Endodermal cell (in vitro differentiated cells): ENCODE results near the gene NPSR1. TPM values are rescaled to one million over a fixed set of nuclear protein-coding genes. Genes with fewer than 3 reads are reported as not detected.

Source experiments
- DNase-seq: peaks from one replicate; pipeline ENCODE4 v3.0.0-alpha.2; 2017
- H3K27ac ChIP-seq: 2 replicates; pipeline ENCODE4 v1.5.1; 2013; ENCODE audit warnings: mild to moderate bottlenecking, low read depth, low read length, moderate library complexity
- H3K27me3 ChIP-seq: 2 replicates; pipeline ENCODE4 v1.6.1; 2013; ENCODE audit warnings: mild to moderate bottlenecking, low read length, moderate library complexity; ENCODE audit not compliant: insufficient read depth, control insufficient read depth, poor library complexity, severe bottlenecking
- H3K36me3 ChIP-seq: 2 replicates; pipeline ENCODE4 v1.7.0; 2013; ENCODE audit warnings: mild to moderate bottlenecking, low read length, moderate library complexity; ENCODE audit not compliant: control insufficient read depth, insufficient read depth
- H3K4me1 ChIP-seq: one replicate; pipeline ENCODE4 v1.7.0; 2013; ENCODE audit warnings: low read length; ENCODE audit not compliant: control insufficient read depth, insufficient read depth
- H3K4me3 ChIP-seq: 2 replicates; pipeline ENCODE4 v1.5.1; 2013; ENCODE audit warnings: mild to moderate bottlenecking, low read length, moderate library complexity
- H3K9ac ChIP-seq: 2 replicates; pipeline ENCODE4 v1.6.1; 2013; ENCODE audit warnings: mild to moderate bottlenecking, low read length, moderate library complexity; ENCODE audit not compliant: poor library complexity, severe bottlenecking; ENCODE audit errors: extremely low read depth
- H3K9me3 ChIP-seq: 2 replicates; pipeline ENCODE4 v1.6.1; 2013; ENCODE audit warnings: mild to moderate bottlenecking, low read length, moderate library complexity; ENCODE audit not compliant: control insufficient read depth
- H3K27ac Mint-ChIP-seq: 2 replicates; pipeline ENCODE4 v1.8.0; 2020; ENCODE audit warnings: mixed read lengths
- H3K27me3 Mint-ChIP-seq: 2 replicates; pipeline ENCODE4 v1.8.0; 2021; ENCODE audit warnings: mild to moderate bottlenecking, mixed read lengths; ENCODE audit not compliant: insufficient read depth
- H3K36me3 Mint-ChIP-seq: 2 replicates; pipeline ENCODE4 v1.8.0; 2020; ENCODE audit warnings: low read depth, mixed read lengths
- H3K4me1 Mint-ChIP-seq: 2 replicates; pipeline ENCODE4 v1.8.0; 2020; ENCODE audit warnings: mixed read lengths
- H3K4me3 Mint-ChIP-seq: 2 replicates; pipeline ENCODE4 v1.8.0; 2020; ENCODE audit warnings: mild to moderate bottlenecking, moderate library complexity, mixed read lengths
- H3K9me3 Mint-ChIP-seq: 2 replicates; pipeline ENCODE4 v1.8.0; 2020; ENCODE audit warnings: mild to moderate bottlenecking, mixed read lengths
- whole genome bisulfite sequencing, 2 experiments: methylation state at CpG; one replicate each; pipeline versions ENCODE4 v1.1.5 to v1.1.7; 2013; ENCODE audit warnings: missing lambda C conversion rate in 2 of 2, mixed read lengths in 1 of 2; ENCODE audit not compliant: insufficient coverage in 1 of 2, insufficient read length in 1 of 2; 5-methylcytosine and 5-hydroxymethylcytosine counted together
- total RNA-seq, 2 donors: library from RNA; stranded (reverse); fragmentation: NEBNext Ultra II Directional in 1 of 2; extraction: Animal tissue kit (Norgen Biotek cat#: 25700) in 1 of 2; gene quantifications; 2 replicates in 1 of 2; 3 replicates in 1 of 2; pipeline ENCODE4 v1.2.1, GENCODE V29; 2021
- TF ChIP-seq, protein P1 (sequence below): fragments of 200-600 bp; sonication (generic); conservative IDR thresholded peaks from 2 replicates; pipeline ENCODE4 v1.5.0; 2021; ENCODE audit warnings: antibody characterized with exemption, mild to moderate bottlenecking

NPSR1 gene
- total RNA-seq, 2 donors from 2014 or later: not detected

DNA sequence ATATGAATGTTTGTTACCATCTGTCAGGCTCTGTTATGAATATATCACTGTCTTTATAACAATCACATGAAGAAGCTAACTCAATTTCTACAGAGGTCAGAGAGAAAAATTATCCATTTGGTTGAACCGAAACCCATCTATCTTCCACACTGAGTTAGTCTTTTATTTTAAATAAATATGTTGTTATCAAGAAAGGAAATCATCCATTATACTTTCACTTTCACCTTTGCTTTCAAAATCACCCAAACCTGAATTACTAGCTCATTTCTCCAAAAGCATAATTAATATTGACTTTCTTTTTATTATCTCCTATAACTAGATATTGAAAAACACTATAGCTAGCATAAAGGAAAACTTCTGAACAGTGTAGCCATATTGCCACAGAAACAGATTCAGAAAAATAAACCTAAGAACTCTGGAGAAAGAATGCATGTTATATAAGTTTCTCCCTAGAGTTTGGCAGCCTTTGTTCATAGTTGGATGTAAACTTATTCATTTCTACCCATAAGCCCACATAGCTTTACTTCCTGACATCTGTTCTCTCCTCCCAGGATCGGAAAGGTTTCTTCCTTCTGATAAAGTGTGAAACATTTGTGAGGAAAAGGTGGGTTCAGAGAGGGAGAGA is 66.0 kb downstream of the NPSR1 start:
- H3K27ac ChIP-seq: no peak overlapping the region
- H3K27me3 ChIP-seq: no peaks in the 10 kb centered on the region
- H3K9me3 ChIP-seq: no peaks in the 10 kb centered on the region
- Mint-ChIP-seq H3K9me3 (no peaks in the 10 kb centered on the region), H3K4me3 (no peak overlapping the region), H3K27me3 (no peaks in the 10 kb centered on the region), H3K36me3 (no peaks in the 10 kb centered on the region), H3K27ac (no peak overlapping the region), H3K4me1 (no peaks in the 10 kb centered on the region)
- H3K36me3 ChIP-seq: no peaks in the 10 kb centered on the region
- WGBS, 2 experiments: 89% methylated on average over 1 of the region's 2 CpGs; no CpG with 5 or more reads in 1 of the 2 experiments
- H3K9ac ChIP-seq: no peak overlapping the region
- H3K4me3 ChIP-seq: no peak overlapping the region
- H3K4me1 ChIP-seq: no peaks in the 10 kb centered on the region
- TF ChIP-seq, protein P1, sequence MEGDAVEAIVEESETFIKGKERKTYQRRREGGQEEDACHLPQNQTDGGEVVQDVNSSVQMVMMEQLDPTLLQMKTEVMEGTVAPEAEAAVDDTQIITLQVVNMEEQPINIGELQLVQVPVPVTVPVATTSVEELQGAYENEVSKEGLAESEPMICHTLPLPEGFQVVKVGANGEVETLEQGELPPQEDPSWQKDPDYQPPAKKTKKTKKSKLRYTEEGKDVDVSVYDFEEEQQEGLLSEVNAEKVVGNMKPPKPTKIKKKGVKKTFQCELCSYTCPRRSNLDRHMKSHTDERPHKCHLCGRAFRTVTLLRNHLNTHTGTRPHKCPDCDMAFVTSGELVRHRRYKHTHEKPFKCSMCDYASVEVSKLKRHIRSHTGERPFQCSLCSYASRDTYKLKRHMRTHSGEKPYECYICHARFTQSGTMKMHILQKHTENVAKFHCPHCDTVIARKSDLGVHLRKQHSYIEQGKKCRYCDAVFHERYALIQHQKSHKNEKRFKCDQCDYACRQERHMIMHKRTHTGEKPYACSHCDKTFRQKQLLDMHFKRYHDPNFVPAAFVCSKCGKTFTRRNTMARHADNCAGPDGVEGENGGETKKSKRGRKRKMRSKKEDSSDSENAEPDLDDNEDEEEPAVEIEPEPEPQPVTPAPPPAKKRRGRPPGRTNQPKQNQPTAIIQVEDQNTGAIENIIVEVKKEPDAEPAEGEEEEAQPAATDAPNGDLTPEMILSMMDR: no peak
- DNase-seq: no peak

DNA sequence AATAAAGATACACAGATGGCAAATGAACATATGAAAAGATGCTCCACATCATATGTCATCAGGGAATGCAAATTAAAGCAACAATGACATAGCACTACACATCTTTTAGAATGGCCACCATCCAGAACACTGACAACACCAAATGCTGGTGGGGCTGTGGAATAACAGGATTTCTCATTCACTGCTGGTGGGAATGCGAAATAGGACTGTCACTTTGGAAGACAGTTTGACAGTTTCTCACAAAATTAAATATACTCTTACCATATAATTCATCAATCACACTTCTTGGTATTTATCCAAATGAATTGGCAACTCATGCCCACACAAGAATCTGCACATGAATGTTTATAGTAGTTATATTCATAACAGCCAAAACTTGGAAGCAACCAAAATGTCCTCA is 68.2 kb downstream of the NPSR1 start:
- Mint-ChIP-seq H3K4me1 (no peaks in the 10 kb centered on the region), H3K9me3 (no peaks in the 10 kb centered on the region), H3K27me3 (no peaks in the 10 kb centered on the region), H3K27ac (no peak overlapping the region), H3K36me3 (no peaks in the 10 kb centered on the region), H3K4me3 (no peak overlapping the region)
- no peaks in the 10 kb centered on the region for H3K9me3 ChIP-seq
- H3K27me3 ChIP-seq: no peaks in the 10 kb centered on the region
- no peak for DNase-seq
- H3K9ac ChIP-seq: no peak overlapping the region
- WGBS, 2 experiments: 95% methylated on average over 1 of the region's 1 CpG; no CpG with 5 or more reads in 1 of the 2 experiments
- no peak overlapping the region for H3K27ac ChIP-seq
- no peaks in the 10 kb centered on the region for H3K4me1 ChIP-seq
- TF ChIP-seq, protein P1: no peak
- H3K36me3 ChIP-seq: no peaks in the 10 kb centered on the region
- H3K4me3 ChIP-seq: no peak overlapping the region

DNA sequence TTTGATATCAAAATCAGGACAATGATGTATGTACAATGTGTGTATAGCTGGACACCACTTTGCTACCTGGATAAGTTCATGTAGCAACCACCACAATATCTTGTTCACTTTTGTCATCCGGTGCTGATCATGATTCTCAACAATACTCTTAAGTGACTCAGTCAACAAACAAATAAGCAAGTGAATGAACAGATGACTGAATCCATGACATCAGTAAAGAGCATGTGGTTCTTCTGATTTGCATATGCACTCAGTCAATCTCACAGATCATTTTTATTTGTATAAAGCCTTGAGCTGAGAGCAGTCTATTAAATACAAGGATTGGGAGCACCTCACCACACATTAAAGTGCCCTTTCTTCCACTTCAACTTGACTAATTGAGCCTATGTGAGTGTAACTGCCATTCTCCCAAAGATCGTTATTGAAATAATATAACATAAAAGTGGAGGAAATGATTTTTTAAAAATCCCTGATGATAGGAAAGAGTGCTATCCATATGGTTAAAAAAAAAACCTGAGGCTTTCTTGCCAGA is 69.5 kb downstream of the NPSR1 start:
- Histone ChIP-seq H3K4me1 (no peaks in the 10 kb centered on the region), H3K36me3 (no peaks in the 10 kb centered on the region), H3K4me3 (no peak overlapping the region), H3K27ac (no peak overlapping the region), H3K9me3 (no peaks in the 10 kb centered on the region), H3K27me3 (no peaks in the 10 kb centered on the region), H3K9ac (no peak overlapping the region)
- Mint-ChIP-seq H3K9me3 (no peaks in the 10 kb centered on the region), H3K4me1 (peaks cover 1% of the 10 kb centered on the region), H3K36me3 (no peaks in the 10 kb centered on the region), H3K27me3 (no peaks in the 10 kb centered on the region), H3K4me3 (no peak overlapping the region), H3K27ac (no peak overlapping the region)
- WGBS, 2 experiments: 92 to 100% methylated on average over 1 to 2 of the region's 2 CpGs
- DNase-seq: no peak
- TF ChIP-seq, protein P1: no peak
